GM12891 (cell line): ENCODE results near the gene CDYL.
"Not testable (repeated sequence)": the region's sequence is repeated elsewhere in the genome, so short reads cannot be mapped to it uniquely, and the experiment has no call there.

ENCODE experiments used
- DNase-seq: peaks from one replicate; pipeline ENCODE4 v3.0.0; 2011; ENCODE audit warnings: low spot score; ENCODE audit not compliant: insufficient read length
- FAIRE-seq: peaks from 2 replicates; lab custom pipeline; 2011; peaks lifted over from hg19 to GRCh38; lab: Jason Lieb, UNC
- PAX5 ChIP-seq: IDR thresholded peaks from 2 replicates; pipeline ENCODE4 v1.6.1; 2011; ENCODE audit warnings: low read length, moderate library complexity, mild to moderate bottlenecking; ENCODE audit not compliant: insufficient read depth, severe bottlenecking
- POLR2A ChIP-seq: IDR thresholded peaks from 2 replicates; pipeline ENCODE4 v1.6.1; 2011; ENCODE audit warnings: low read depth, low read length, control low read depth
- POLR2AphosphoS5 ChIP-seq: IDR thresholded peaks from 2 replicates; pipeline ENCODE4 v1.6.1; 2011; ENCODE audit warnings: low read depth, low read length, control low read depth
- POU2F2 ChIP-seq: IDR thresholded peaks from 2 replicates; pipeline ENCODE4 v1.6.1; 2011; ENCODE audit warnings: low read depth, mild to moderate bottlenecking, control low read depth, low read length, moderate library complexity
- SPI1 ChIP-seq: IDR thresholded peaks from 2 replicates; pipeline ENCODE4 v1.6.1; 2011; ENCODE audit warnings: low read depth, low read length, control low read depth
- TAF1 ChIP-seq: IDR thresholded peaks from 2 replicates; pipeline ENCODE4 v1.6.1; 2011; ENCODE audit warnings: low read depth, low read length, control low read depth

CDYL gene

DNA sequence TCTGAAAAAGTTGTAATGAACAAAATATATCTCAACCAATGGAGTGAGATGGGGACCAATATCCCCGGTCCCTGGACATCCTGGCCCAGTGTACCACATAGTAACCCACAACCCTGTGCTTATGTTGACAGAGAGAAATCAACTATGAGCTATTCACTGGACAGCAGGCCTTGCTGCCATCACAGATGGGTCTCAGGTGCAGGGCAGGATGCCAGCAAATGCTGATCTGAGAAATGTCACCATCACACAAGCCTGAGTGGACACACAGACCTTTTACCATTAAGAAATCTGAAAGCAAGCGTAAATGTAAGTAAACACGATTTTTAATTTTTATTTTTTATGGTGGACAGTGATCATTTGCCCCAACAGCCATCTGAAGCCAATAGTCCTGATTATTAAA is 218.5 kb downstream of the CDYL start:
- no peak for DNase-seq
- no peak for TF ChIP-seq POLR2AphosphoS5
- no peak for TF ChIP-seq POU2F2
- TF ChIP-seq SPI1: no peak
- TF ChIP-seq PAX5: no peak
- no peak for TF ChIP-seq POLR2A
- TF ChIP-seq TAF1: no peak
- FAIRE-seq: no peak

DNA sequence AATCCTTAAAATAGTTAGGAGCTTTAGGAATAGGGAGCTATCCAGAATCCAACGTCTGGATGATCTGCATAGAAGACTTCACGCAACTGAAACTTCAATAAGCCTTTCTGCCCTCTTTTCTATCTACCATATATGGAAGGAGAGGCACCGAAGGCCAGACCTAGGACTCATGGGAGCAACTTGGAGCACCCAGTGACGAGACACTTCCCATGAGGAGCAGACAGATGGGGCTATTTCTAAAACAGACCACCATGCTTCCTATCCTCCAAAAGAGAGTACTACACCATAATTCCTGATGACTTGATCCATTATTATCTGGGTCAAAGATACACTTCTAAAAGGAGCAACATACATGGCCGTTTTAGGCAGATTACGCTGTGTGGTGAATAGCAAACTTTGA is 221.7 kb downstream of the CDYL start:
- FAIRE-seq: no peak
- TF ChIP-seq PAX5 (no peak), POLR2A (no peak), POU2F2 (no peak), SPI1 (no peak), POLR2AphosphoS5 (no peak), TAF1 (no peak)
- DNase-seq: no peak

DNA sequence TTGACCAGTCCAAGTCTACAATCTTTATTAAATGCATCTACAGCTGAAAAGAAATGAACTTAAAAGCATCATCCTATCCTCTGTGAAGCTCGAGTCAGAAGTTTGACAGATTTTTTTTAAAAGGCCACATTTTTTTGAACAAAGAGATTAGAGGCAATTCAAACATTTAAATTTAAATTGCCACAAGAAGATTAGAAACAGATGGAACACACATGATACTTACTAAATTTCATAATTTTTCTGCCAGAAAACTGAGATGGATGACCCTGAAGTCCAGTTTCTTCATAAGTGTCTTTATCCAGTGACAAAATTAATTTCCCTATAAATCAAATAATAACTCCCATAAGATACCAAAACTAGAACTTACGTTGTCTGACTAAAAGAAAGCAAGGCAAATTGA is 223.4 kb downstream of the CDYL start:
- DNase-seq (no peak), FAIRE-seq (no peak)
- no peak for TF ChIP-seq POU2F2
- no peak for TF ChIP-seq POLR2AphosphoS5
- TF ChIP-seq POLR2A: no peak
- TF ChIP-seq PAX5: no peak
- no peak for TF ChIP-seq TAF1
- TF ChIP-seq SPI1: no peak

DNA sequence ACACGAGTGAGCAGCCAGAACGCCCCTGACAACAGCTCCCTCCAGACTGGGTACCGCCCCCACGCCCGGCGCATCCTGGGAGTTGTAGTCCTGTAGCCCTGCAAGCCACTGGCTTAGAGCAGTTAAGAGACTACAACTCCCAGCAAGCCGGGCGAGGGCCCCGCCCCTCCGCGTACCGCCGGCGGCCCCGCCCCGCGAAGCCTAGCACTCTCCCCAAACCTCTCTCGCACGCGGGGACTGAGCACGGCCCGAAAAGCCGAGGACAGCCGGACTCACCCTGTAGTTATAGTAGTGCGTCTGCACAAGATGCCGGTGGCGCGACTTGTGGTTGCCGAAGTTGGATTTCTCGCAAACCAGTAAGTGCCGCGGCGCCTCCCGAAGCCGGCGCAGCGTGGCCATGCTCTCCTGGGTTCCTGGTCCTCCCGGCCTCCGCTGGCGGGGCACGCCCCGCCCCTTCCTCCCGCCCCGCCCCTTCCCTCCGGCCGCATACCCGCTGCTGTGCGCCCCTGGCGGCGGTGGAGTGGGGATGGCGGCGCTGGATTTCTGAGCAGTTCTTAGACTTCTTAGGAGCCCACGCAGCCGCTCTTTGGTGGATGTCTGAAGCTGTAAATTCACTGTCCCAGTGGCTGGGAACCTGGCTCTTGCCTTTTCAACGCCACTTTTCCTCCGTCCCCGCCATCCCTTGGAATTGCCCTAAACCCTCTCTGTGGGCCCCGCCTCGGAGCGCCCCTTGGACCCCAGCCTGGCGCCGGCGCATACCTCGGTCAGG is 227.6 kb downstream of the CDYL start, which contains the start of gene RPP40:
Gene RPP40, minus strand, starts transcription at position 434 of the 769 bp plus-strand sequence. Its CDS starts 35 bp downstream, at position 399.
- peak; percentile 90 for FAIRE-seq
- DNase-seq: peak; percentile 87
- peak; percentile 70 for TF ChIP-seq POLR2AphosphoS5
- 0 out of 2 replicates have a peak, but pooled peaks have one; percentile 47 for TF ChIP-seq POLR2A
- no peak for TF ChIP-seq SPI1
- TF ChIP-seq POU2F2: peak; percentile 16; the same call in 1 of the 2 replicates

DNA sequence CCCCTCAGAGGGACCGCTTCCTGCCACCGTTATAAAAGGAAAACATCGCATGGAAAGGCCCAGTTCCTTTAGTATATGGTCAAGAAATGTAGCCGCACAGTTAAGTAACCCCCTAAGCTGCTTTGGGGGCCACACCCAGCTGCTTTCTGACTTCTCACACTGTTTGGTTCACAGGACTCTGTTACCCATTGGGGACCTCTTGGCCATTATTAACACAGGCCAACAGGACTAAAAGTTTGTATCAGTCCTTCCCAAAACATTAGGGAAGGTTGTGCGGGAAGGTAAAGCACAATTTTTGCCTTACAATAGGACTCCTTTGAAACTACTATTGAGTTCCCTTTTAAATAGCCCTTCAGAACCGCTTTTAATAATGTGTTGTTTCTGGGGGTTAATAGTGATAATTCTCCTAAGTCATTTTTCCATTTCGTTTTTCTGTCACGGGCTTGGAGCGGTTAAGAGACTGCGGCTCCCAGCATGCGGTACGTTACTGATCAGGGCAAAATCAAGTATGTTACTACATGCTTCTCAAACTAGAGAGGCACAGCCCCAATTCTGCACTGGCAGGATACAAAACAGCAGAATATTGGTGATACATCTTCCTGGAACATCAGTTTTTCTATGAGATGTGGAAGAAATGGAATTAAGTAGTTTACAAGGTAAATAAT is 228.3 kb downstream of the CDYL start:
- TF ChIP-seq POU2F2 (no peak), PAX5 (no peak), TAF1 (no peak), POLR2AphosphoS5 (no peak), SPI1 (no peak), POLR2A (no peak)
- DNase-seq (no peak), FAIRE-seq (no peak)

DNA sequence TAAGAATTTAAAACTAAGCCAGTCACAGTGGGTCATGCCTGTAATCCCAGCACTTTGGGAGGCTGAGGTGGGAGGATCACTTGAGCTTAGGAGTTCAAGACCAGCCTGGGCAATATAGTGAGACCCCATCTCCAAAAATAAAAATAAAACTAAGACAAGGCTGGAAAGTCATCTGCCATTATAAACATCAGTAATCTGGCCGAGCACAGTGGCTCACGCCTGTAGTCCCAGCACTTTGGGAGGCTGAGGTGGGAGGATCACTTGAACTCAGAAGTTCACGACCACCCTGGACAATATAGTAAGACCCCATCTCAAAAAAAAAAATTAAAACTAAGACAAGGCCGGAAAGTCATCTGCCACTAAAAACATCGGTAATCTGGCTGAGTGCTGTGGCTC is 228.8 kb downstream of the CDYL start:
- not testable (repeated sequence) for FAIRE-seq, DNase-seq
